ENCODE measurements around the gene TCF3. TPM values are rescaled to one million over a fixed set of nuclear protein-coding genes. Genes with fewer than 3 reads are reported as not detected.

TCF3 gene
- total RNA-seq, 4 donors from 2014 or later: 61.0 to 105 (median 69.0) TPM

- no peak for DNase-seq (ENCODE audit: low spot score in 2 of 2)
- H3K4me3 ChIP-seq (ENCODE audit: low read depth, poor library complexity, severe bottlenecking): no peak overlapping the region
- intact Hi-C loops (cut with DNase I; ENCODE audit: low total_unique reads): no loop called here
- TF ChIP-seq POLR2A (IDR thresholded peaks at IDR 0.05) (no peak), CTCF (IDR thresholded peaks at IDR 0.05) (no peak)
- 92 to 95% methylated on average over 8 to 15 of the region's 15 CpGs for WGBS, 2 donors
Measured at GRCh38 chr19:1599460-1599846, 53.0 kb downstream of the TCF3 start.

- WGBS, 2 donors: 81 to 90% methylated on average over 16 to 20 of the region's 20 CpGs
- no peak for DNase-seq (ENCODE audit: low spot score in 2 of 2)
- intact Hi-C loops (cut with DNase I; ENCODE audit: low total_unique reads): no loop called here
- TF ChIP-seq POLR2A (IDR thresholded peaks at IDR 0.05) (no peak), CTCF (IDR thresholded peaks at IDR 0.05) (no peak)
- H3K4me3 ChIP-seq (ENCODE audit: low read depth, poor library complexity, severe bottlenecking): no peak overlapping the region
Measured at GRCh38 chr19:1598777-1599459, 53.5 kb downstream of the TCF3 start.

- DNase-seq (ENCODE audit: low spot score in 2 of 2): no peak
- H3K4me3 ChIP-seq (ENCODE audit: low read depth, poor library complexity, severe bottlenecking): no peak overlapping the region
- TF ChIP-seq POLR2A (IDR thresholded peaks at IDR 0.05) (no peak), CTCF (IDR thresholded peaks at IDR 0.05) (no peak)
- intact Hi-C loops (cut with DNase I; ENCODE audit: low total_unique reads): no loop called here
- WGBS, 2 donors: 45 to 54% methylated on average over 10 of the region's 10 CpGs
Measured at GRCh38 chr19:1593501-1593772, 59.0 kb downstream of the TCF3 start.

- intact Hi-C loops (cut with DNase I; ENCODE audit: low total_unique reads): no loop called here
- TF ChIP-seq POLR2A (IDR thresholded peaks at IDR 0.05) (no peak), CTCF (IDR thresholded peaks at IDR 0.05) (no peak)
- DNase-seq (ENCODE audit: low spot score in 2 of 2): peak; percentile 85 to 97
- peak within 1 kb of the TSS; percentile 86 for H3K4me3 ChIP-seq (ENCODE audit: low read depth, poor library complexity, severe bottlenecking)
- WGBS, 2 donors: 3% methylated on average over 19 to 50 of the region's 68 CpGs
Measured at GRCh38 chr19:1592755-1593500, 59.5 kb downstream of the TCF3 start, which contains the start of gene MBD3. Gene MBD3 (minus strand): TSS chr19:1592865. CDS start chr19:1592631, 234 bp downstream.

DNA sequence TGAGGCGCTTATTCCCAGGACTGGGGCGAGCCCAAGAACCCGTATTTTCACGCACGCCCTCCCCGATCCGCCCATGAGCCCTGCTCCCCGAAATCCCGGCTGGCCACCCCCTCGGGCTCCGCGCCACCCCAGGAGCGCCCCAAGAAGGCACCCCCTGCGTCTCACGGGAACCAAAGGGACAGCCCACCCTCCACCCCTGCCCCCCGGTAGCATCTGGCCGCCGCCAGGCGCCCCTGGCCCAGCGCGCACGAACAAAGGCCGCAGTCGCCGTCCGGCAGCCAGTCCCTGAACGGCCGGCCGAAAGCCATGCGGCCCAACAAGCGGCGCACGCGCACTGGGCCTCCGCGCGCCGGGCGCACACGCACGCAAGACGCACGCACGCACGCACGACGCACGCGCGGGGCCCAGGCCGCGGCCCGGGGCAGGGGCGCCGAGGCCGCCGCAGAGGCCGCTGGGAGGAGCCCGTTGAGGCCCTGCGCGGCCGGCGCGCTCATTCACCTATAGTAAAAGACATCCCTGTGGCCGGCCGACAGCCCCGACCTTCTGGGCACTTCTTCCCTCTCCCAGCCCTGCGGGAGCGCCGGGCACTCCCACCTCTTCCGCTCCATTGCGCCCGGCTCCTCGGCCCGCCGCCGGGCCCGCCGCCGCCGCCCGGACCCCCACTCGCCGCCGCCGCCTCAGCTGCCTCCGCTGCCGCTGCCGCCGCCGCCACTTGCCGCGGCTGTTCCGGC lies 60.2 kb downstream of the TCF3 start:
- TF ChIP-seq CTCF (IDR thresholded peaks at IDR 0.05) (no peak), POLR2A (IDR thresholded peaks at IDR 0.05) (peak in 1 of 2 donors; percentile 29)
- intact Hi-C loops (cut with DNase I; ENCODE audit: low total_unique reads): no loop called here
- H3K4me3 ChIP-seq (ENCODE audit: low read depth, poor library complexity, severe bottlenecking): peak overlapping the region; percentile 86
- 0 to 1% methylated on average over 57 to 58 of the region's 94 CpGs for WGBS, 2 donors
- DNase-seq (ENCODE audit: low spot score in 2 of 2): peak; percentile 69 to 93

Measured in lower leg skin (tissue), 4 donors.